Liver (tissue), 9 donors: ENCODE data around the gene XPNPEP1. TPM values are rescaled to one million over a fixed set of nuclear protein-coding genes. Genes with fewer than 3 reads are reported as not detected.

ENCODE experiments used
- DNase-seq: peaks from one replicate; pipeline ENCODE4 v3.0.0-alpha.2; 2017; ENCODE audit warnings: low spot score
- H3K27ac ChIP-seq, 2 donors: one replicate each; pipeline ENCODE4 v1.7.0; 2013; ENCODE audit warnings: inconsistent platforms in 2 of 2, low read length in 2 of 2, control low read depth in 1 of 2, low read depth in 1 of 2, mild to moderate bottlenecking in 1 of 2
- H3K27me3 ChIP-seq, 4 donors: one replicate each; pipeline versions ENCODE4 v1.6.1 to v1.7.0; 2013; ENCODE audit warnings: low read length in 3 of 4, inconsistent platforms in 1 of 4, mild to moderate bottlenecking in 1 of 4, moderate library complexity in 1 of 4; ENCODE audit not compliant: control insufficient read depth in 4 of 4, insufficient read depth in 4 of 4
- H3K36me3 ChIP-seq, 4 donors: one replicate each; pipeline versions ENCODE4 v1.6.1 to v1.7.0; 2013; ENCODE audit warnings: low read length in 3 of 4, mild to moderate bottlenecking in 3 of 4, low read depth in 1 of 4, moderate library complexity in 1 of 4; ENCODE audit not compliant: control insufficient read depth in 4 of 4, insufficient read depth in 3 of 4
- H3K4me1 ChIP-seq, 4 donors: one replicate each; pipeline versions ENCODE4 v1.6.1 to v1.7.0; 2013; ENCODE audit warnings: low read length in 3 of 4, mild to moderate bottlenecking in 3 of 4, moderate library complexity in 1 of 4; ENCODE audit not compliant: control insufficient read depth in 4 of 4, insufficient read depth in 4 of 4
- H3K4me3 ChIP-seq, 3 donors: one replicate each; pipeline versions ENCODE4 v1.6.1 to v1.7.0; 2013; ENCODE audit warnings: low read length in 3 of 3, control low read depth in 1 of 3, low read depth in 1 of 3, mild to moderate bottlenecking in 1 of 3
- H3K9ac ChIP-seq, 2 donors: one replicate each; pipeline ENCODE4 v1.7.0; 2013; ENCODE audit warnings: low read length in 2 of 2, mild to moderate bottlenecking in 2 of 2, moderate library complexity in 2 of 2, control low read depth in 1 of 2, low read depth in 1 of 2
- H3K9me3 ChIP-seq, 4 donors: one replicate each; pipeline versions ENCODE4 v1.6.1 to v1.7.0; 2013; ENCODE audit warnings: low read length in 3 of 4; ENCODE audit not compliant: control insufficient read depth in 4 of 4
- FOXA1 ChIP-seq: IDR thresholded peaks from 2 replicates; pipeline ENCODE4 v1.6.1; 2016; ENCODE audit warnings: antibody characterized with exemption
- GABPA ChIP-seq, 2 donors: IDR thresholded peaks in 1 of 2; conservative IDR thresholded peaks in 1 of 2; 2 replicates each; pipeline ENCODE4 v1.6.1; 2016; ENCODE audit warnings: antibody characterized with exemption in 2 of 2, mild to moderate bottlenecking in 1 of 2, moderate library complexity in 1 of 2
- HNF4A ChIP-seq, 2 donors: conservative IDR thresholded peaks; 2 replicates each; pipeline ENCODE4 v1.6.1; 2016; ENCODE audit warnings: antibody characterized with exemption in 2 of 2, mild to moderate bottlenecking in 2 of 2
- HNF4G ChIP-seq: IDR thresholded peaks from 2 replicates; pipeline ENCODE4 v1.6.1; 2016; ENCODE audit warnings: antibody characterized with exemption
- JUND ChIP-seq, 2 donors: IDR thresholded peaks; 2 replicates each; pipeline ENCODE4 v1.6.1; 2016; ENCODE audit warnings: antibody characterized with exemption in 2 of 2
- MAX ChIP-seq: IDR thresholded peaks from 2 replicates; pipeline ENCODE4 v1.6.1; 2016; ENCODE audit warnings: antibody characterized with exemption
- NR2F2 ChIP-seq: IDR thresholded peaks from 2 replicates; pipeline ENCODE4 v1.6.1; 2016; ENCODE audit warnings: antibody characterized with exemption
- RAD21 ChIP-seq, 2 donors: IDR thresholded peaks; 2 replicates each; pipeline ENCODE4 v1.6.1; 2016; ENCODE audit warnings: antibody characterized with exemption in 2 of 2, mild to moderate bottlenecking in 2 of 2
- REST ChIP-seq: IDR thresholded peaks from 2 replicates; pipeline ENCODE4 v1.6.1; 2016; ENCODE audit warnings: antibody characterized with exemption, mild to moderate bottlenecking
- RXRA ChIP-seq, 2 donors: IDR thresholded peaks; 2 replicates each; pipeline ENCODE4 v1.6.1; 2017 to 2018; ENCODE audit warnings: antibody characterized with exemption in 2 of 2, mild to moderate bottlenecking in 1 of 2
- WGBS: extraction: QIAGEN DNeasy Blood & Tissue Kit; methylation state at CpG from one replicate; pipeline ENCODE4 v1.1.7; 2013; 5-methylcytosine and 5-hydroxymethylcytosine counted together
- polyA plus RNA-seq, 2 donors: library from polyadenylated mRNA; stranded (reverse) in 1 of 2; unstranded in 1 of 2; fragments of 200-250 nt in 1 of 2; fragments of >200 nt in 1 of 2; fragmentation: Nextera tagmentation in 1 of 2; extraction: Ambion mirVana in 1 of 2; gene quantifications; one replicate each; pipeline versions ENCODE4 v1.2.1 to v1.2.3, GENCODE V29; 2013 to 2015
- total RNA-seq, 2 donors: library from RNA; depleted of rRNA; stranded (reverse); fragments of >200 nt; gene quantifications; one replicate each; pipeline ENCODE4 v1.2.3, GENCODE V29; 2014
- donor health status: healthy.
- donor health status: healthy.
- donor health status: healthy.
- donor health status: healthy.
- donor health status: healthy.

The XPNPEP1 gene
- total and polyA plus RNA-seq, 4 donors = 9.1 to 38.1 (median 27.3) TPM

- Histone ChIP-seq H3K27me3 (no peaks in the 10 kb centered on the region), H3K27ac (no peak overlapping the region), H3K4me3 (no peak overlapping the region), H3K9me3 (no peaks in the 10 kb centered on the region), H3K36me3 (no peaks in the 10 kb centered on the region), H3K4me1 (peaks cover 0 to 1% (median 0%) of the 10 kb centered on the region in 4 donors), H3K9ac (no peak overlapping the region)
- TF ChIP-seq FOXA1 (no peak), HNF4A (conservative IDR thresholded peaks at IDR 0.05) (no peak), NR2F2 (peak; percentile 32), RAD21 (IDR thresholded peaks at IDR 0.05) (peak in 1 of 2 donors; percentile 9), REST (no peak), JUND (IDR thresholded peaks at IDR 0.05) (no peak), RXRA (IDR thresholded peaks at IDR 0.05) (no peak)
- DNase-seq = no peak
- 73% methylated on average over 5 of the region's 5 CpGs for WGBS
Observed at GRCh38 chr10:109934958-109935793, 11.9 kb upstream of the XPNPEP1 start.

- 82% methylated on average over 5 of the region's 5 CpGs for WGBS
- DNase-seq = no peak
- H3K27ac ChIP-seq = no peak overlapping the region
Observed at GRCh38 chr10:109933984-109934565, 10.8 kb upstream of the XPNPEP1 start.

GRCh38 chr10:109932968-109933367 lies 9.7 kb upstream of the XPNPEP1 start:
- 93% methylated on average over 3 of the region's 3 CpGs for WGBS
- Histone ChIP-seq H3K4me3 (no peak overlapping the region), H3K36me3 (no peaks in the 10 kb centered on the region), H3K27me3 (no peaks in the 10 kb centered on the region), H3K9me3 (no peaks in the 10 kb centered on the region), H3K9ac (no peak overlapping the region), H3K4me1 (peaks cover 0 to 1% (median 0%) of the 10 kb centered on the region in 4 donors), H3K27ac (no peak overlapping the region)
- no peak for DNase-seq
- no peak for TF ChIP-seq GABPA (IDR thresholded peaks at IDR 0.05 in 1 of 2, conservative IDR thresholded peaks at IDR 0.05 in 1 of 2)
- no peak for TF ChIP-seq HNF4G

More at GRCh38 chr10:109933984-109934565, 10.8 kb upstream of the XPNPEP1 start:
- Histone ChIP-seq H3K27me3 (no peaks in the 10 kb centered on the region), H3K4me1 (peaks cover 0 to 1% (median 0%) of the 10 kb centered on the region in 4 donors), H3K9ac (no peak overlapping the region), H3K36me3 (no peaks in the 10 kb centered on the region), H3K9me3 (no peaks in the 10 kb centered on the region), H3K4me3 (no peak overlapping the region)
- TF ChIP-seq FOXA1 (no peak), MAX (peak; percentile 15)
